Naive thymus-derived CD4-positive, alpha-beta T cell (primary cell): ENCODE data around the gene PIGA. TPM values are rescaled to one million over a fixed set of nuclear protein-coding genes. Genes with fewer than 3 reads are reported as not detected.
A peak's percentile ranks its signal among the peaks of the same experiment; 100 is the strongest.

Experiments used
- ATAC-seq: fragments of 150-1000 bp; cut with Tn5 transposase; 2 replicates; pipeline ENCODE4 v1.10.0; 2021; ENCODE audit warnings: mild to moderate bottlenecking, moderate library complexity
- CTCF ChIA-PET: fragments of 350-600 bp; sonication (Branson Sonifier 250); formaldehyde crosslinking; loops from one replicate; lab custom pipeline; 2021; ENCODE audit warnings: antibody characterized with exemption; lab: Charles Lee
- POLR2A ChIA-PET: fragments of 350-600 bp; sonication (Branson Sonifier 250); formaldehyde crosslinking; loops from one replicate; lab custom pipeline; 2021; ENCODE audit warnings: antibody characterized with exemption, inconsistent platforms; lab: Charles Lee
- DNase-seq, 9 donors: peaks; one replicate each; pipeline versions ENCODE4 v3.0.0 to v3.0.0-alpha.2; 2020 to 2022; ENCODE audit warnings: mixed read lengths in 1 of 9
- H3K27ac ChIP-seq: one replicate; pipeline ENCODE4 v1.7.0; 2013; ENCODE audit warnings: mild to moderate bottlenecking, low read depth, low read length, moderate library complexity
- H3K27me3 ChIP-seq, 2 donors: one replicate each; pipeline ENCODE4 v1.7.0; 2013; ENCODE audit warnings: low read length in 2 of 2, mild to moderate bottlenecking in 2 of 2, moderate library complexity in 2 of 2; ENCODE audit not compliant: control insufficient read depth in 2 of 2, insufficient read depth in 2 of 2
- H3K36me3 ChIP-seq, 3 experiments: 1 replicate in 2 of 3; 2 replicates in 1 of 3; pipeline ENCODE4 v1.7.0; 2013; ENCODE audit warnings: low read length in 3 of 3, mild to moderate bottlenecking in 3 of 3, moderate library complexity in 1 of 3; ENCODE audit not compliant: insufficient read depth in 3 of 3, control insufficient read depth in 2 of 3
- H3K4me1 ChIP-seq, 2 donors: one replicate each; pipeline ENCODE4 v1.7.0; 2013; ENCODE audit warnings: low read length in 2 of 2, mild to moderate bottlenecking in 2 of 2, moderate library complexity in 1 of 2; ENCODE audit not compliant: control insufficient read depth in 2 of 2, insufficient read depth in 2 of 2
- H3K4me3 ChIP-seq: 2 replicates; pipeline ENCODE4 v1.7.0; 2013; ENCODE audit warnings: mild to moderate bottlenecking, low read length
- H3K9me3 ChIP-seq, 3 experiments: 1 replicate in 2 of 3; 2 replicates in 1 of 3; pipeline ENCODE4 v1.7.0; 2013; ENCODE audit warnings: low read length in 3 of 3; ENCODE audit not compliant: control insufficient read depth in 2 of 3
- H3K27ac Mint-ChIP-seq, 9 donors: one replicate each; pipeline ENCODE4 v1.8.0; 2020 to 2022; ENCODE audit warnings: mixed read lengths in 9 of 9, mild to moderate bottlenecking in 8 of 9, moderate library complexity in 5 of 9, inconsistent platforms in 2 of 9
- H3K27me3 Mint-ChIP-seq, 5 donors: one replicate each; pipeline ENCODE4 v1.8.0; 2021 to 2022; ENCODE audit warnings: mixed read lengths in 5 of 5, mild to moderate bottlenecking in 1 of 5
- H3K36me3 Mint-ChIP-seq, 5 donors: one replicate each; pipeline ENCODE4 v1.8.0; 2020 to 2022; ENCODE audit warnings: mixed read lengths in 5 of 5, mild to moderate bottlenecking in 3 of 5, inconsistent platforms in 1 of 5
- H3K4me1 Mint-ChIP-seq, 7 donors: one replicate each; pipeline ENCODE4 v1.8.0; 2020 to 2022; ENCODE audit warnings: mixed read lengths in 7 of 7, mild to moderate bottlenecking in 3 of 7, inconsistent platforms in 1 of 7
- H3K4me3 Mint-ChIP-seq, 10 donors: one replicate each; pipeline ENCODE4 v1.8.0; 2020 to 2022; ENCODE audit warnings: mild to moderate bottlenecking in 10 of 10, mixed read lengths in 10 of 10, moderate library complexity in 6 of 10, inconsistent platforms in 2 of 10
- H3K9me3 Mint-ChIP-seq, 11 donors: one replicate each; pipeline ENCODE4 v1.8.0; 2020 to 2022; ENCODE audit warnings: mixed read lengths in 11 of 11, mild to moderate bottlenecking in 4 of 11, inconsistent platforms in 1 of 11, moderate library complexity in 1 of 11
- intact Hi-C, 2 donors: fragments of 100-400 bp; cut with micrococcal nuclease; formaldehyde crosslinking; loops; one replicate each; pipeline ENCODE4 v1.15.1; 2023
- polyA plus RNA-seq, 2 donors: library from polyadenylated mRNA; unstranded; fragments of 300-500 nt; fragmentation: Illumina TruSeq; gene quantifications; one replicate each; pipeline ENCODE4 v1.2.3, GENCODE V29; 2021
- total RNA-seq, 6 experiments: library from RNA in 5 of 6; stranded (reverse) in 5 of 6; gene quantifications; 1 replicate in 5 of 6; 2 replicates in 1 of 6; pipeline ENCODE4 v1.2.3 and lab custom pipeline; 2021 to 2026

PIGA gene
- total and polyA plus RNA-seq, 7 experiments from 2014 or later, result 4.0 to 102 (median 27.2) TPM

GRCh38 chrX:15343075-15343476 lies 7.8 kb upstream of the PIGA start:
- no peak for DNase-seq
- H3K4me1 ChIP-seq, result no peaks in the 10 kb centered on the region
- ChIA-PET CTCF (no interaction called here), POLR2A (no interaction called here)
- no peaks in the 10 kb centered on the region for H3K9me3 ChIP-seq
- H3K36me3 ChIP-seq, result no peaks in the 10 kb centered on the region
- H3K4me3 ChIP-seq, result no peak overlapping the region
- no peaks in the 10 kb centered on the region for H3K27me3 ChIP-seq
- Mint-ChIP-seq H3K27me3 (peaks cover 6 to 26% (median 8%) of the 10 kb centered on the region in 5 donors), H3K4me3 (no peak overlapping the region), H3K9me3 (no peaks in the 10 kb centered on the region), H3K36me3 (no peaks in the 10 kb centered on the region), H3K27ac (no peak overlapping the region), H3K4me1 (no peaks in the 10 kb centered on the region)
- ATAC-seq, result no peak
- intact Hi-C loops, result loop anchor here in 1 of 2 donors (10.0 kb wide), 1 partner anchor 222 kb away; no protein-coding TSS in a partner anchor
- no peak overlapping the region for H3K27ac ChIP-seq

- no peaks in the 10 kb centered on the region for H3K36me3 ChIP-seq
- Mint-ChIP-seq H3K27me3 (peaks cover 6 to 31% (median 15%) of the 10 kb centered on the region in 5 donors), H3K9me3 (peaks cover 0 to 3% (median 0%) of the 10 kb centered on the region in 11 donors), H3K4me1 (peaks cover 0 to 8% (median 6%) of the 10 kb centered on the region in 7 donors), H3K4me3 (no peak overlapping the region), H3K36me3 (no peaks in the 10 kb centered on the region), H3K27ac (no peak overlapping the region)
- POLR2A ChIA-PET, result no interaction called here
- CTCF ChIA-PET, result no interaction called here
- no peaks in the 10 kb centered on the region for H3K9me3 ChIP-seq
- DNase-seq, result no peak
- H3K4me1 ChIP-seq, result peaks cover 0 to 5% of the 10 kb centered on the region in 2 donors
- no peak for ATAC-seq
- no peaks in the 10 kb centered on the region for H3K27me3 ChIP-seq
- H3K4me3 ChIP-seq, result no peak overlapping the region
- H3K27ac ChIP-seq, result no peak overlapping the region
- intact Hi-C loops, result loop anchor here in 1 of 2 donors (10.0 kb wide), 1 partner anchor 224 kb away; no protein-coding TSS in a partner anchor
Observed at GRCh38 chrX:15340867-15341266, 5.5 kb upstream of the PIGA start.

GRCh38 chrX:15336023-15336413 lies 695 bp upstream of the PIGA start:
- Mint-ChIP-seq H3K27ac (peak overlapping the region; percentile 75 to 96 (median 93)), H3K36me3 (peaks cover 0 to 4% (median 0%) of the 10 kb centered on the region in 5 donors), H3K4me1 (peaks cover 0 to 20% (median 18%) of the 10 kb centered on the region in 7 donors), H3K27me3 (peaks cover 4 to 20% (median 13%) of the 10 kb centered on the region in 5 donors), H3K4me3 (peak overlapping the region; percentile 87 to 93 (median 90)), H3K9me3 (peaks cover 0 to 3% (median 0%) of the 10 kb centered on the region in 11 donors)
- Histone ChIP-seq H3K36me3 (no peaks in the 10 kb centered on the region), H3K4me1 (peaks cover 0 to 6% of the 10 kb centered on the region in 2 donors), H3K4me3 (peak overlapping the region; percentile 69), H3K9me3 (no peaks in the 10 kb centered on the region), H3K27ac (peak overlapping the region; percentile 84), H3K27me3 (no peaks in the 10 kb centered on the region)
- CTCF ChIA-PET, result no interaction called here
- POLR2A ChIA-PET, result no interaction called here
- intact Hi-C loops, result loop anchor here (5.0 to 10.0 kb wide), 7 partner anchors 179 to 1609 kb away; partner anchors contain the start of genes CA5B (in 1 of the 2), OFD1 (in 1 of the 2), RBBP7 (in 1 of the 2) and REPS2 (in 1 of the 2)
- ATAC-seq (peak; percentile 61), DNase-seq (peak in 7 of 9 donors; percentile 21 to 82 (median 45))

- ATAC-seq (no peak), DNase-seq (peak in 6 of 9 donors; percentile 11 to 42 (median 28))
- Mint-ChIP-seq H3K4me3 (peak overlapping the region; percentile 87 to 93 (median 90)), H3K9me3 (peaks cover 0 to 3% (median 0%) of the 10 kb centered on the region in 11 donors), H3K27ac (peak overlapping the region; percentile 75 to 96 (median 93)), H3K36me3 (peaks cover 0 to 4% (median 0%) of the 10 kb centered on the region in 5 donors), H3K4me1 (peaks cover 0 to 20% (median 18%) of the 10 kb centered on the region in 7 donors), H3K27me3 (peaks cover 0 to 12% (median 7%) of the 10 kb centered on the region in 5 donors)
- ChIA-PET CTCF (no interaction called here), POLR2A (interaction anchor here (1.0 kb wide), 1 partner anchor 461 kb away, joined by 5 read pairs; the partner anchor contains the start of genes FANCB and MOSPD2)
- Histone ChIP-seq H3K36me3 (no peaks in the 10 kb centered on the region), H3K27ac (peak overlapping the region; percentile 84), H3K9me3 (no peaks in the 10 kb centered on the region), H3K4me3 (peak overlapping the region; percentile 92), H3K27me3 (no peaks in the 10 kb centered on the region), H3K4me1 (peaks cover 0 to 6% of the 10 kb centered on the region in 2 donors)
- intact Hi-C loops, result loop anchor here (2.0 to 10.0 kb wide), 11 partner anchors 130 to 1610 kb away; partner anchors contain the start of genes OFD1 (in 2 of the 2), TRAPPC2 (in 2 of the 2), CA5B (in 1 of the 2) and RBBP7 (in 1 of the 2)
Observed at GRCh38 chrX:15334561-15334960, 762 bp downstream of the PIGA start.

- intact Hi-C loops, result no loop called here
Observed at GRCh38 chrX:15328821-15329220, 6.5 kb downstream of the PIGA start.

GRCh38 chrX:15328131-15328530 lies 7.2 kb downstream of the PIGA start:
- Mint-ChIP-seq H3K4me1 (peaks cover 0 to 14% (median 6%) of the 10 kb centered on the region in 7 donors), H3K36me3 (peaks cover 0 to 9% (median 4%) of the 10 kb centered on the region in 5 donors), H3K9me3 (no peaks in the 10 kb centered on the region), H3K27me3 (no peaks in the 10 kb centered on the region), H3K4me3 (no peak overlapping the region), H3K27ac (no peak overlapping the region)
- no peaks in the 10 kb centered on the region for H3K27me3 ChIP-seq
- intact Hi-C loops, result no loop called here
- ChIA-PET CTCF (no interaction called here), POLR2A (no interaction called here)
- DNase-seq (no peak), ATAC-seq (no peak)
- H3K4me1 ChIP-seq, result no peaks in the 10 kb centered on the region
- peaks cover 0 to 19% (median 0%) of the 10 kb centered on the region in 3 experiments for H3K36me3 ChIP-seq
- H3K9me3 ChIP-seq, result no peaks in the 10 kb centered on the region
- no peak overlapping the region for H3K4me3 ChIP-seq
- no peak overlapping the region for H3K27ac ChIP-seq

More at GRCh38 chrX:15328821-15329220, 6.5 kb downstream of the PIGA start:
- no peak overlapping the region for H3K4me3 Mint-ChIP-seq
- ChIA-PET CTCF (no interaction called here), POLR2A (no interaction called here)
- Histone ChIP-seq H3K36me3 (peaks cover 0 to 12% (median 0%) of the 10 kb centered on the region in 3 experiments), H3K27ac (no peak overlapping the region), H3K4me3 (no peak overlapping the region), H3K4me1 (no peaks in the 10 kb centered on the region), H3K27me3 (no peaks in the 10 kb centered on the region), H3K9me3 (no peaks in the 10 kb centered on the region)
- no peaks in the 10 kb centered on the region for H3K27me3 Mint-ChIP-seq
- H3K9me3 Mint-ChIP-seq, result no peaks in the 10 kb centered on the region
- DNase-seq (no peak), ATAC-seq (no peak)
- H3K4me1 Mint-ChIP-seq, result peaks cover 0 to 14% (median 6%) of the 10 kb centered on the region in 7 donors
- peaks cover 0 to 7% (median 4%) of the 10 kb centered on the region in 5 donors for H3K36me3 Mint-ChIP-seq
- H3K27ac Mint-ChIP-seq, result no peak overlapping the region
